Panc1 (cell line): ENCODE data around the gene GFM1. TPM values are rescaled to one million over a fixed set of nuclear protein-coding genes. Genes with fewer than 3 reads are reported as not detected.

Experiments
- ATAC-seq: fragments of 200-7000 bp; cut with Tn5 transposase; 2 replicates; pipeline ENCODE4 v1.9.1; 2020; ENCODE audit warnings: mild to moderate bottlenecking, moderate library complexity
- BruUV-seq: library from RNA; stranded (reverse); fragments of 400-500 nt; replicated peaks from 2 replicates; lab custom pipeline; 2021; lab: Mats Ljungman, UMichigan
- CTCF ChIA-PET: fragments of 300-600 bp; sonication (Branson Sonifier 250); formaldehyde crosslinking; loops from one replicate; lab custom pipeline; 2022; ENCODE audit warnings: antibody characterized with exemption; lab: Charles Lee
- POLR2A ChIA-PET: fragments of 300-600 bp; sonication (Branson Sonifier 250); formaldehyde crosslinking; loops from one replicate; lab custom pipeline; 2022; ENCODE audit warnings: antibody characterized with exemption; lab: Charles Lee
- DNase-seq: peaks from one replicate; pipeline ENCODE4 v3.0.0-alpha.2; 2010; ENCODE audit warnings: low read depth, low spot score
- H3K27ac ChIP-seq: 2 replicates; pipeline ENCODE4 v1.5.1; 2011; ENCODE audit warnings: mild to moderate bottlenecking, low read length, inconsistent platforms
- H3K27me3 ChIP-seq: fragments of 200-500 bp; sonication (Bioruptor generic); 2 replicates; pipeline ENCODE4 v1.6.0; 2014; ENCODE audit warnings: low read length, inconsistent platforms; ENCODE audit not compliant: control insufficient read depth, insufficient read depth
- H3K36me3 ChIP-seq: fragments of 200-500 bp; sonication (Bioruptor generic); 2 replicates; pipeline ENCODE4 v1.5.1; 2014; ENCODE audit warnings: inconsistent platforms, mild to moderate bottlenecking, low read length, moderate library complexity; ENCODE audit not compliant: control insufficient read depth, insufficient read depth
- H3K4me1 ChIP-seq: 2 replicates; pipeline ENCODE4 v1.5.1; 2011; ENCODE audit warnings: inconsistent platforms, mild to moderate bottlenecking, low read length, moderate library complexity; ENCODE audit not compliant: control insufficient read depth, insufficient read depth
- H3K4me3 ChIP-seq, 2 experiments: 2 replicates each; pipeline ENCODE4 v1.5.1; 2011 to 2012; ENCODE audit warnings: low read depth in 2 of 2, low read length in 2 of 2, mild to moderate bottlenecking in 2 of 2, inconsistent platforms in 1 of 2, moderate library complexity in 1 of 2
- H3K9me3 ChIP-seq: fragments of 200-500 bp; sonication (Bioruptor generic); 2 replicates; pipeline ENCODE4 v1.5.1; 2014; ENCODE audit warnings: low read depth, mild to moderate bottlenecking, inconsistent platforms, low read length, moderate library complexity; ENCODE audit not compliant: control insufficient read depth, insufficient read depth
- CTCF ChIP-seq: fragments of 450-650 bp; IDR thresholded peaks from 2 replicates; pipeline ENCODE4 v1.5.1; 2017; ENCODE audit warnings: mild to moderate bottlenecking
- POLR2AphosphoS5 ChIP-seq: IDR thresholded peaks from 2 replicates; pipeline ENCODE4 v1.6.1; 2012; ENCODE audit warnings: mild to moderate bottlenecking, low read depth, low read length, moderate library complexity
- REST ChIP-seq, 2 experiments: IDR thresholded peaks; 2 replicates each; pipeline ENCODE4 v1.6.1; 2011 to 2012; ENCODE audit warnings: low read depth in 2 of 2, control low read depth in 1 of 2, low read length in 1 of 2, mild to moderate bottlenecking in 1 of 2, moderate library complexity in 1 of 2; ENCODE audit not compliant: insufficient read depth in 1 of 2
- SIN3A ChIP-seq: IDR thresholded peaks from 2 replicates; pipeline ENCODE4 v1.6.1; 2012; ENCODE audit warnings: low read depth, mild to moderate bottlenecking, low read length, moderate library complexity, borderline replicate concordance; ENCODE audit not compliant: insufficient read depth
- TCF7L2 ChIP-seq: IDR thresholded peaks from 2 replicates; pipeline ENCODE4 v1.6.1; 2011; ENCODE audit warnings: mild to moderate bottlenecking, low read depth, low read length, inconsistent platforms
- in situ Hi-C: cut with HindIII; loops from 2 replicates; pipeline ENCODE4 v1.10.0; 2016; ENCODE audit warnings: low sequenced_read_pairs, low pct_unique_long_range_greater_than_20kb
- intact Hi-C: fragments of 100-400 bp; cut with micrococcal nuclease; formaldehyde crosslinking; loops from one replicate; pipeline ENCODE4 v1.10.0; 2022; ENCODE audit not compliant: unreplicated experiment
- total RNA-seq: library from RNA; stranded (reverse); gene quantifications from one replicate; pipeline ENCODE4 v1.2.1, GENCODE V29; 2021; ENCODE audit not compliant: unreplicated experiment

The GFM1 gene
- total RNA-seq, 1 experiment from 2014 or later, result 59.3 TPM

GRCh38 chr3:158671821-158672214 lies 27.5 kb downstream of the GFM1 start:
- TF ChIP-seq SIN3A, result no peak
- TF ChIP-seq CTCF, result no peak
- no peak for TF ChIP-seq TCF7L2
- TF ChIP-seq POLR2AphosphoS5, result no peak
- TF ChIP-seq REST (IDR thresholded peaks at IDR 0.05; ENCODE audit: insufficient read depth in 1 of 2, low read depth in 2 of 2, low read length in 1 of 2), result no peak
- BruUV-seq, result no TSS peak
- Histone ChIP-seq H3K9me3 (no peaks in the 10 kb centered on the region), H3K27me3 (no peaks in the 10 kb centered on the region), H3K4me1 (peaks cover 47% of the 10 kb centered on the region), H3K4me3 (peak overlapping the region; percentile 67 to 84), H3K27ac (peak overlapping the region; percentile 89), H3K36me3 (peaks cover 34% of the 10 kb centered on the region)
- intact Hi-C loops, result loop anchor here (1.0 kb wide), 1 partner anchor 117 kb away; no protein-coding TSS in a partner anchor
- in situ Hi-C loops, result no loop called here
- POLR2A ChIA-PET, result interaction anchor here (1.0 to 1.2 kb wide), 2 partner anchors 51 to 118 kb away, joined by 6 to 7 read pairs; no protein-coding TSS in a partner anchor
- no peak for ATAC-seq
- DNase-seq, result peak; percentile 12
- CTCF ChIA-PET, result interaction anchor here (0.6 to 1.0 kb wide), 5 partner anchors 12 to 117 kb away, joined by 3 to 7 read pairs (median 4); no protein-coding TSS in a partner anchor

DNA sequence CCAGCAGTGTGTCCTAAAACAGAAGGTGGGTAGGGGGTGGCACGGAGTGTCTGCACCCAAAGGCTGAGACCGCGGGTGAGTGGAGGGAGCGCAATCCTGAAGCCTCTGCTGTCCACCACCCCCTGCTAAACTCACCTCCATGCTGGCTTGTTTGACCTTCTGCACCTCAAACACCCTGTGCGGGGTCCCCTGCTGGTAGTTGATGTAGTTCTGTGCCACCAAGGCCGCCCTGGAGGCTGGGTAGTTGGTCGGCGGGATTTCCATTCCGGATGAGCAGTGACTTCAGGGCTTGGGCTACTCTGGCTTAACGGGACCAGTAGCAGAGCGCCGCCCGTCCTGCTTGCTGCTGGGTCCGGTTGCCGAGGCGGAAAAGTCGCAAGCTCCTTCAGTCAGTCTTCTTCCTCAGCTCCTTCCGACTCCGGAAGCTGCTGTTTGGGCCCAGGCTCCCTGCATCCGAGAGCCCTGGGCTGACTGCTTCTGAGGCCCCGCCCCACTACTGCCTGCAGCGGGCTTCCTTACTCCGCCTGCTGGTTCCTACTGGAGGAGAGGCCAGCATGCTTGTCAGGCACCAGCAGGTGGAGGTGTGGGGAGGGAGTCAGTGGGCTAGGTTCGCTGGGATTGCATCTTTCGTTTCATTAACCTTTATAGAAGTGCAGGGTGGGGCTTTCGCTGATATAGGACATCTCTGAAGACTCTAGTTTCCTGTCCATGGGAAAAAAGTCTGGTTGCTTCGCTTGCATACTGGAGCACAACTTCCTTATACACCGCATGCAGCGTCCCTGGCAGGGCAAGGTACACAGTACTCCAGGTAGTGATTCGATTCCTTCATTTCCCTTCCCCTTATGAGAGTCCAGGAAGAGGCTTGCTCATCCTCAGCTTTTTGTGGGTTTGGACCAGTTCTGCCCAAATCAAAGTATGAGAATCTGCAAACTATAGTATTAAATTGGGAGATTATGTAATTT lies 28.2 kb downstream of the GFM1 start, which contains the start of gene LXN:
TSS of gene LXN (minus strand) at position 434 of the 962 bp plus-strand sequence. CDS start at position 264, 170 bp downstream.
- peak within 1 kb of the TSS; percentile 89 for H3K27ac ChIP-seq
- peaks cover 31% of the 10 kb centered on the region for H3K36me3 ChIP-seq
- TF ChIP-seq REST (IDR thresholded peaks at IDR 0.05; ENCODE audit: insufficient read depth in 1 of 2, low read depth in 2 of 2, low read length in 1 of 2), result no peak; a peak in 1 of 4 replicates
- peak; percentile 54; the same call in 1 of the 2 replicates for TF ChIP-seq TCF7L2
- TF ChIP-seq SIN3A, result peak; percentile 88
- peak; percentile 95 for TF ChIP-seq POLR2AphosphoS5
- peak; percentile 89 for TF ChIP-seq CTCF
- no TSS peak for BruUV-seq
- H3K27me3 ChIP-seq, result no peaks in the 10 kb centered on the region
- in situ Hi-C loops (no loop called here), intact Hi-C loops (loop anchor here (1.0 kb wide), 1 partner anchor 117 kb away; no protein-coding TSS in a partner anchor)
- peak within 1 kb of the TSS; percentile 67 to 84 for H3K4me3 ChIP-seq
- no peaks in the 10 kb centered on the region for H3K9me3 ChIP-seq
- DNase-seq, result peak; percentile 71
- CTCF ChIA-PET, result interaction anchor here (0.6 to 1.0 kb wide), 5 partner anchors 13 to 117 kb away, joined by 3 to 7 read pairs (median 4); no protein-coding TSS in a partner anchor
- POLR2A ChIA-PET, result interaction anchor here (1.0 to 1.2 kb wide), 2 partner anchors 51 to 117 kb away, joined by 6 to 7 read pairs; no protein-coding TSS in a partner anchor
- H3K4me1 ChIP-seq, result peaks cover 42% of the 10 kb centered on the region
- peak; percentile 99 for ATAC-seq
